Measurements from ENCODE around the gene PSTPIP1.
A peak's percentile ranks its signal among the peaks of the same experiment; 100 is the strongest.

PSTPIP1 gene

GRCh38 chr15:76979996-76980520, 14.9 kb upstream of the PSTPIP1 start:
- no peak overlapping the region for H3K9ac ChIP-seq (ENCODE audit: low read length)
- peaks cover 5% of the 10 kb centered on the region for H3K9me3 ChIP-seq (ENCODE audit: control insufficient read depth, low read length)
- H3K4me3 ChIP-seq (ENCODE audit: low read length) = no peak overlapping the region
- DNase-seq (ENCODE audit: low read depth) = no peak
- H3K36me3 ChIP-seq (ENCODE audit: control insufficient read depth, insufficient read depth, low read length, severe bottlenecking) = no peaks in the 10 kb centered on the region
- H3K27me3 ChIP-seq (replicated peaks; ENCODE audit: control insufficient read depth, insufficient read depth, low read length) = peaks cover 21% of the 10 kb centered on the region
- H3K4me1 ChIP-seq (ENCODE audit: control insufficient read depth, insufficient read depth, low read length) = peaks cover 3% of the 10 kb centered on the region

DNA sequence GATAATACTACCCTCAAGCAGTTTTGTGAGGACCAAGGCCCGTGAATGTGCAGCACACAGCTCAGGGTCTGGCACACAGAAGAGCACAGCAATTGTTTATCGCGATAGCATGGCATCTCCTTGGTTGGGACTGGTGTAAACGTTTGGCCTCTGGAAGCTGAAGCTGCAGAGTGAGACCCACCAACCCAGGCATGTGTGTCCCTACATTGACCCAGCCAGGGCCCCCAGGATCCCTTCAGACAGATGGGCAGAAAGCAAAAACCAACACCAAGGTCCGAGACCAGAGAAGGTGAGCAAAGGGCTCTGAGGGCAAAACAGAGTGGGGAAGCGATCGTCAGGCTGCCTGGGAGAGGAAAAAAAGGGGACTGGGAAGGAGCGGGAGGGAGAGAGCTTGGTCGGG, 12.6 kb upstream of the PSTPIP1 start:
- Histone ChIP-seq H3K4me1 (ENCODE audit: control insufficient read depth, insufficient read depth, low read length) (peaks cover 3% of the 10 kb centered on the region), H3K4me3 (ENCODE audit: low read length) (no peak overlapping the region), H3K9me3 (ENCODE audit: control insufficient read depth, low read length) (peaks cover 5% of the 10 kb centered on the region), H3K36me3 (ENCODE audit: control insufficient read depth, insufficient read depth, low read length, severe bottlenecking) (no peaks in the 10 kb centered on the region), H3K27me3 (replicated peaks; ENCODE audit: control insufficient read depth, insufficient read depth, low read length) (peaks cover 14% of the 10 kb centered on the region), H3K9ac (ENCODE audit: low read length) (no peak overlapping the region)
- no peak for DNase-seq (ENCODE audit: low read depth)

DNA sequence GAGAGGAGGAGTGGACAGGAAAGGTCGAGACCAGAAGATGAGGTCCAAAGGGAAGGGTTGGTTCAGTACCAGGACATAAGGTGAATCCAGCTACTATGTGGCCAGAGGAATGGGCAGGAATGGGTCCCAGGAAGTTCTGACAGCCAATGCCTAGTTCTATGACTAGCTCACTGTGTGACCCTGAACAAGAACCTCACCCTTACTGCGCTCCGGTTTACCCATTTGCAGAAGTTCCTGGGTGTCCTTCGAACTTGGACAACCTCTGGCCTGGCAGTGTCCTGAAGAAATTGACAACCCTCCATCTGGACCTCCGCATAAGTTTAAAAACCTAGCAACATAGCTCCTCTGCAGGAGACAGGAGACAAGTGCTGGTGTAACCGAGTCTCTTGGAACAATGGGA, 12.2 kb upstream of the PSTPIP1 start:
- Histone ChIP-seq H3K27me3 (replicated peaks; ENCODE audit: control insufficient read depth, insufficient read depth, low read length) (peaks cover 14% of the 10 kb centered on the region), H3K9ac (ENCODE audit: low read length) (no peak overlapping the region), H3K4me1 (ENCODE audit: control insufficient read depth, insufficient read depth, low read length) (peaks cover 3% of the 10 kb centered on the region), H3K9me3 (ENCODE audit: control insufficient read depth, low read length) (peaks cover 5% of the 10 kb centered on the region), H3K36me3 (ENCODE audit: control insufficient read depth, insufficient read depth, low read length, severe bottlenecking) (no peaks in the 10 kb centered on the region), H3K4me3 (ENCODE audit: low read length) (no peak overlapping the region)
- no peak for DNase-seq (ENCODE audit: low read depth)

- Histone ChIP-seq H3K9ac (ENCODE audit: low read length) (no peak overlapping the region), H3K9me3 (ENCODE audit: control insufficient read depth, low read length) (no peaks in the 10 kb centered on the region), H3K27me3 (replicated peaks; ENCODE audit: control insufficient read depth, insufficient read depth, low read length) (peaks cover 14% of the 10 kb centered on the region), H3K36me3 (ENCODE audit: control insufficient read depth, insufficient read depth, low read length, severe bottlenecking) (no peaks in the 10 kb centered on the region), H3K4me3 (ENCODE audit: low read length) (no peak overlapping the region), H3K4me1 (ENCODE audit: control insufficient read depth, insufficient read depth, low read length) (peaks cover 12% of the 10 kb centered on the region)
- DNase-seq (ENCODE audit: low read depth) = peak; percentile 15
Observed at GRCh38 chr15:76983590-76984375, 11.1 kb upstream of the PSTPIP1 start.

DNA sequence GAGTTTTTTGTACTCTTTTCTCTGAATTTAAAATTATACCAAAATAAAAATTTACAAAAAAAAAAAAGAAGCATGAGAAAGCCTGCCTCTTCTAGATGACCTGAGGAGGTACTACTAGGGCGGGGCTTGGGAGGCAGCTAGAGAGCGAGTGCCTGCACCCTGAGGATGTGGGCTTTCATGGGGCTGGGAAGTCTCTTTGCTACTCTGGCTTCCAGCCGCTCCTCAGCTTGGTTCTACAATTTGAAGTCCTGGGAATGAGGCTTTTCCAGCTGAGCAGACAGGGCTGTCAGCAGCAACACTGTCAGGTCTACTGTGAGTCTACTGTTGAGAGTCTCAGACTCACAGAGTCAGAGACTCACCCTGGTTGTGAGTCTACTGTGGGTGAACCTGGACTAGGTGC, 8.2 kb upstream of the PSTPIP1 start:
- H3K9ac ChIP-seq (ENCODE audit: low read length) = no peak overlapping the region
- no peak overlapping the region for H3K4me3 ChIP-seq (ENCODE audit: low read length)
- H3K36me3 ChIP-seq (ENCODE audit: control insufficient read depth, insufficient read depth, low read length, severe bottlenecking) = no peaks in the 10 kb centered on the region
- peaks cover 5% of the 10 kb centered on the region for H3K27me3 ChIP-seq (replicated peaks; ENCODE audit: control insufficient read depth, insufficient read depth, low read length)
- peaks cover 16% of the 10 kb centered on the region for H3K4me1 ChIP-seq (ENCODE audit: control insufficient read depth, insufficient read depth, low read length)
- no peak for DNase-seq (ENCODE audit: low read depth)
- no peaks in the 10 kb centered on the region for H3K9me3 ChIP-seq (ENCODE audit: control insufficient read depth, low read length)

DNA sequence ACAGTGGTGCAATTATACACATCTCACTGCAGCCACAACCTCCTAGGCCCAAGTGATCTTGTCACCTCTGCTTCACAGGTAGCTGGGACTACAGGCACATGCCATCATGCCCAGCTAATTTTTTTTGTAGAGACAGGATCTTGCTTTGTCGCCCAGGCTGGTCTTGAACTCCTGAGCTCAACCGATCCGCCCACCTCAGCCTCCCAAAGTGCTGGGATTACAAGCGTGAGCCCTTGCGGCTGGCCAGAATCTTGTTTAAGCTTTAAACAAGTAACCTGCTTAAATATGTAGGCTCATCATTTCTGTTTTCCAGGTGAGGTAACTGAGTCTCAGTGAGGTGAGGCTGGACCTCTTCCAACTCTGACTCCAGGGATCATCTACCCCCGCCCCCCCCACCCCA, 7.7 kb upstream of the PSTPIP1 start:
- H3K4me3 ChIP-seq (ENCODE audit: low read length) = no peak overlapping the region
- no peaks in the 10 kb centered on the region for H3K36me3 ChIP-seq (ENCODE audit: control insufficient read depth, insufficient read depth, low read length, severe bottlenecking)
- H3K9ac ChIP-seq (ENCODE audit: low read length) = no peak overlapping the region
- peaks cover 2% of the 10 kb centered on the region for H3K27me3 ChIP-seq (replicated peaks; ENCODE audit: control insufficient read depth, insufficient read depth, low read length)
- peaks cover 16% of the 10 kb centered on the region for H3K4me1 ChIP-seq (ENCODE audit: control insufficient read depth, insufficient read depth, low read length)
- no peak for DNase-seq (ENCODE audit: low read depth)
- H3K9me3 ChIP-seq (ENCODE audit: control insufficient read depth, low read length) = no peaks in the 10 kb centered on the region

DNA sequence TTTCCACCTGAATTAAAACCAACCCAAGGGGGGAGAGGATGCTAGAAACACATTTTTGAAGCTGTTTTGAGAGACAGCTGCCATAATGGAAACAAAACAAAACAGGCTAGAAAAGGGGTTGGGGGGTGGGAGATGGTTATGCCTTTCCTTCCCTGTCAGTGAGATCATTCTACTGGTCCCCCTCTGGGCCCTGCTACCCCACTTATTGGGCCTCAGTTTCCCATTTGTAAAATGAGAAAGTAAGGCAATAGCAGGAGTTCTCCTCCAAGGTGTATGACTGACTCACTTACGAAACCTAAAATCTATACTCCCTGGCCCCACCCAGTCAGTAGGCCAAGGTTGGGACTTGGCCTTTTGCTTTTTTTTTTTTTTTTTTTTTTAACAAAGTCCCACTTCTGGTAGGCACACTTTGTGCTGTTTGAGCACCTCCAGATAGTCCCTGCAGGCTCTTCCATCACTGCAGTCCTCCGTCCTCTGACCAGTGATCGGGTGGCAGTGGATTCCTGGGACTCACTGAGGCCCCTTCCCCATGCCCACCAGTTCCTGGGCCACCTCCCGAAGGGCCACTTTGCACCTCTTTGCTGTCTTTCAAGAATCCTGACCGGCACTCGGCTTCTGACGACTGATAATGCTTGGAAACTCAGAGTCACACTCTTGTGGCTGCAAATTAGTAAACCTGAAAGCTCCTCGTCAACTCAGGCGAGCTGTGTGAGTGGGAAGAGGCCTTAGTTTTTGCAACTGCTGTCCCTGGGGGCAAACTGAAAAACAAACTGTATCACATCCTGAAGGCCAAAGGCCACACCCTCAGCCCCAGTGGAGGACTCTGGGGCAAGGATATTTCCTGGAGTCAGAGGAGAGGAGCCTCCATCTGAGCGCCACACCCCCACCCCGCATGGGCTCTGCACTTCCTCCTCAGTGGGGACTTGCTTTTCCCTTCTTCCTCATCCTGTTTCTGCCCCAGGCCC, 6.7 kb upstream of the PSTPIP1 start:
- Histone ChIP-seq H3K4me3 (ENCODE audit: low read length) (no peak overlapping the region), H3K9ac (ENCODE audit: low read length) (no peak overlapping the region), H3K36me3 (ENCODE audit: control insufficient read depth, insufficient read depth, low read length, severe bottlenecking) (no peaks in the 10 kb centered on the region), H3K4me1 (ENCODE audit: control insufficient read depth, insufficient read depth, low read length) (peaks cover 16% of the 10 kb centered on the region), H3K9me3 (ENCODE audit: control insufficient read depth, low read length) (no peaks in the 10 kb centered on the region), H3K27me3 (replicated peaks; ENCODE audit: control insufficient read depth, insufficient read depth, low read length) (peaks cover 10% of the 10 kb centered on the region)
- no peak for DNase-seq (ENCODE audit: low read depth)

DNA sequence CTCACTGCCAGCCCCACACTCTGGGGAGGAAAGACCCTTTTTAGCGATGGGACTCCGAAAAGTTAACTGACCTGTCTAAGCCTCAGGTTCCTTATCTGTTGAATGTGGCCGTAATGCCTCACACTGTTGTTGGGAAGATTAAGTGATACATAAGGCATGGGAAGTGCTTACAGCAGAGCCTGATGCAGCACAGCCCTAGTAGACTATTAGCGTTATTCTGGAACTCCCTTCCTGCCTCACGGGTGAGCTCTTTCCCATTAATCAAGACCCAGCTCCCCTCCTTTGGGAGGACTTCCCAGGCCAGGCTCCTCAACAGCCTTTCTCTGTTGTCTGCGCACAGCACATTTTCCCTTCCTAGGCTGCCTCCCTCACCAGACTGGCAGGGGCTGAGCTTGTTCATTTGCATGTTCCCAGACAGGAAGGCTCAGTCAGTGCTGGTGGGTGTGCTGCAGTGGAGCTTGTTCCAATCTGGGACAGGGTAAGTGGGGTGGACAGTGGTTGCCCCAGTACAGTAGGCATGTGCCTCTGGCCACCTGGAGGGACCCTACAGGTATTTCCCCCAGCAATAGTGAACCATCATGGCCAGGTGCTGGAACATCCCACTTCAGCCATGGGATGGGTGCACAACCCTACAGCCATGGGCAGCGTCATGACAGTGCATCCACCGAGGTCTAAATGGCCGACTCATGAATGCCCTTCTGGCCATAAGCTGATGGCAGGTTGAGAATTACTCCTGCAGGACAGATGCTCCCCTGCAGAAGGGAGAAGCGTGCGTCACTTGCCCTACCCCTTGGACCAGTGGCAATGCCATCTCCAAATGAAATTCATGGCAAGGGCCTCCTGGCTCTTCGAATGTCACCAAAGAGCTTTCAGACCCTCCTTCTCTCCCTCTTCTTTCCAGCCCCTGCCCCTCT, 5.8 kb upstream of the PSTPIP1 start:
- Histone ChIP-seq H3K36me3 (ENCODE audit: control insufficient read depth, insufficient read depth, low read length, severe bottlenecking) (no peaks in the 10 kb centered on the region), H3K9me3 (ENCODE audit: control insufficient read depth, low read length) (no peaks in the 10 kb centered on the region), H3K9ac (ENCODE audit: low read length) (no peak overlapping the region), H3K27me3 (replicated peaks; ENCODE audit: control insufficient read depth, insufficient read depth, low read length) (peaks cover 10% of the 10 kb centered on the region), H3K4me3 (ENCODE audit: low read length) (no peak overlapping the region), H3K4me1 (ENCODE audit: control insufficient read depth, insufficient read depth, low read length) (peaks cover 15% of the 10 kb centered on the region)
- DNase-seq (ENCODE audit: low read depth) = no peak

GRCh38 chr15:76991048-76991447, 3.9 kb upstream of the PSTPIP1 start:
- no peak for DNase-seq (ENCODE audit: low read depth)
- Histone ChIP-seq H3K9me3 (ENCODE audit: control insufficient read depth, low read length) (no peaks in the 10 kb centered on the region), H3K27me3 (replicated peaks; ENCODE audit: control insufficient read depth, insufficient read depth, low read length) (peaks cover 10% of the 10 kb centered on the region), H3K4me1 (ENCODE audit: control insufficient read depth, insufficient read depth, low read length) (peaks cover 15% of the 10 kb centered on the region), H3K9ac (ENCODE audit: low read length) (no peak overlapping the region), H3K36me3 (ENCODE audit: control insufficient read depth, insufficient read depth, low read length, severe bottlenecking) (no peaks in the 10 kb centered on the region), H3K4me3 (ENCODE audit: low read length) (no peak overlapping the region)

DNA sequence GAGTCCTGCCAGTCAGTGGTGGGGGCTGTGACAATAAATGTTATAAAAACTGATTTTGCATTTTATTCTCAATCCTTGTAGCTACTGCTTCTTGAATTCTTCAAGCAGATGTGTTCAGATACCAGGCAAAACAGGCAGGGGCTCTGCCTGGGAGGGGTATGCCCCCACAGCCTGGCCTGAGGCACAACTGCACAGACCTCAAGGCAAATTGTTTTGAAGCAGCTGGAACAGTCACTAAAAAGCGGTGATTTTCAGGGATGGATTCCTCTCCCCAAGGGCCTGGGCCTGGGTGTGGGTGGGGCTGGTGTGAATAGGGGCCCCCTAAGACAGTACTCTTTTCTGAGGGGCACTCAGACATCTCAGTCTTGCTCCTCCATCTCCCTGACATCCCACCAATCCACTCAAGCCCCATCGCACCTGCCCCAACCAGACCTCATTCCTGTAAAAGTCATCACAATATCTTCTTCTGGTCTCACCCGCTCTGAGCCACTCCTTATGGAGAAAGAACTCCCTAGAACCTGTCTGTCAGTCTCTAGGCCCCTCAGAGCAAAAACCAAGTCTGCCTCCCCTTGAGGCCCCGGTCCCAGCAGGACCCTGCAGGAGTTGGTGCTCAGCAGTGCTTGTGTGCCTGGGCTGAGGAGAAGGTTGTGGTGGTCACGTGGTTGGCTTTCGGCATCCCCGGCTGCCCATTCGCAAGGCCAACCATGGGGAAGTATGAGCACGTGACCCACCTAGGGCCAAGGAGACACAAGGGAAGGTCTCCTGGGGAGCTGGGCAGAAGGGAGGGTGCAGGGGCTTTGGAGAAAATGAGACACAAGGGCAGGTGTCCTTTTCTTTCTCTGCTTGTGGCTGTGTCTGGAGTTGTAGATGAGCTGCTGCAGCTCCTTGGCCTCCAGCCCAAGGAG, 2.9 kb upstream of the PSTPIP1 start:
- peaks cover 24% of the 10 kb centered on the region for H3K4me1 ChIP-seq (ENCODE audit: control insufficient read depth, insufficient read depth, low read length)
- H3K36me3 ChIP-seq (ENCODE audit: control insufficient read depth, insufficient read depth, low read length, severe bottlenecking) = no peaks in the 10 kb centered on the region
- no peaks in the 10 kb centered on the region for H3K9me3 ChIP-seq (ENCODE audit: control insufficient read depth, low read length)
- no peak overlapping the region for H3K9ac ChIP-seq (ENCODE audit: low read length)
- H3K4me3 ChIP-seq (ENCODE audit: low read length) = no peak overlapping the region
- no peak for DNase-seq (ENCODE audit: low read depth)
- H3K27me3 ChIP-seq (replicated peaks; ENCODE audit: control insufficient read depth, insufficient read depth, low read length) = peaks cover 10% of the 10 kb centered on the region
